Measurements from ENCODE around the gene PUSL1. TPM values are rescaled to one million over a fixed set of nuclear protein-coding genes. Genes with fewer than 3 reads are reported as not detected.

Gene PUSL1
- total and polyA plus RNA-seq, 2 experiments from 2014 or later = 30.9 to 36.2 TPM

GRCh38 chr1:1312450-1313314 is 4.3 kb downstream of the PUSL1 start:
- Histone ChIP-seq H3K27ac (no peak overlapping the region), H3K9ac (no peak overlapping the region), H2AFZ (no peak overlapping the region), H4K20me1 (ENCODE audit: insufficient read depth) (no peaks in the 10 kb centered on the region), H3K27me3 (replicated peaks; ENCODE audit: insufficient read depth) (no peaks in the 10 kb centered on the region), H3K4me1 (ENCODE audit: insufficient read depth) (peaks cover under 1% of the 10 kb centered on the region), H3K36me3 (ENCODE audit: low read depth) (peaks cover 16% of the 10 kb centered on the region; the same call in 1 of the 2 replicates), H3F3A (ENCODE audit: insufficient read depth) (peaks cover 11% of the 10 kb centered on the region), H3K4me2 (ENCODE audit: unreplicated experiment) (no peak overlapping the region), H3K4me3 (no peak overlapping the region), H3K79me2 (ENCODE audit: insufficient read depth) (peaks cover 59% of the 10 kb centered on the region), H3K9me2 (ENCODE audit: insufficient read depth) (no peaks in the 10 kb centered on the region), H3K9me3 (ENCODE audit: low read depth) (no peaks in the 10 kb centered on the region)
- TF ChIP-seq EZH2phosphoT487 (IDR thresholded peaks at IDR 0.05; ENCODE audit: insufficient read depth, low read depth) (no peak), EZH2 (IDR thresholded peaks at IDR 0.05; ENCODE audit: insufficient read depth, poor library complexity, severe bottlenecking) (no peak)
- 92 to 94% methylated on average over 39 to 49 of the region's 49 CpGs for WGBS, 2 experiments (ENCODE audit: low coverage in 1 of 2, low lambda C conversion rate in 2 of 2, missing lambda C conversion rate in 2 of 2)
- DNase-seq = no peak
- in situ Hi-C loops (cut with MboI) = no loop called here

GRCh38 chr1:1313500-1314236 is 5.3 kb downstream of the PUSL1 start:
- H3K9me3 ChIP-seq (ENCODE audit: low read depth) = no peaks in the 10 kb centered on the region
- 91 to 94% methylated on average over 28 to 37 of the region's 37 CpGs for WGBS, 2 experiments (ENCODE audit: low coverage in 1 of 2, low lambda C conversion rate in 2 of 2, missing lambda C conversion rate in 2 of 2)
- in situ Hi-C loops (cut with MboI) = no loop called here
- H3K9me2 ChIP-seq (ENCODE audit: insufficient read depth) = no peaks in the 10 kb centered on the region
- peaks cover 64% of the 10 kb centered on the region for H3K79me2 ChIP-seq (ENCODE audit: insufficient read depth)
- no peak overlapping the region for H2AFZ ChIP-seq
- H4K20me1 ChIP-seq (ENCODE audit: insufficient read depth) = no peaks in the 10 kb centered on the region
- H3K4me3 ChIP-seq = no peak overlapping the region
- H3K27me3 ChIP-seq (replicated peaks; ENCODE audit: insufficient read depth) = no peaks in the 10 kb centered on the region
- no peak for DNase-seq
- no peak overlapping the region for H3K4me2 ChIP-seq (ENCODE audit: unreplicated experiment)
- peaks cover 9% of the 10 kb centered on the region for H3K4me1 ChIP-seq (ENCODE audit: insufficient read depth)
- TF ChIP-seq EZH2phosphoT487 (IDR thresholded peaks at IDR 0.05; ENCODE audit: insufficient read depth, low read depth) = no peak
- TF ChIP-seq EZH2 (IDR thresholded peaks at IDR 0.05; ENCODE audit: insufficient read depth, poor library complexity, severe bottlenecking) = no peak
- H3K36me3 ChIP-seq (ENCODE audit: low read depth) = peaks cover 16% of the 10 kb centered on the region; the same call in 1 of the 2 replicates
- no peak overlapping the region for H3K27ac ChIP-seq
- H3K9ac ChIP-seq = no peak overlapping the region
- H3F3A ChIP-seq (ENCODE audit: insufficient read depth) = peaks cover 20% of the 10 kb centered on the region

- H3K9me3 ChIP-seq (ENCODE audit: low read depth) = no peaks in the 10 kb centered on the region
- no peak for DNase-seq
- no peaks in the 10 kb centered on the region for H3K27me3 ChIP-seq (replicated peaks; ENCODE audit: insufficient read depth)
- H3K9ac ChIP-seq = no peak overlapping the region
- no peaks in the 10 kb centered on the region for H3K9me2 ChIP-seq (ENCODE audit: insufficient read depth)
- H3K4me3 ChIP-seq = no peak overlapping the region
- H4K20me1 ChIP-seq (ENCODE audit: insufficient read depth) = no peaks in the 10 kb centered on the region
- WGBS, 2 experiments (ENCODE audit: low coverage in 1 of 2, low lambda C conversion rate in 2 of 2, missing lambda C conversion rate in 2 of 2) = 93 to 94% methylated on average over 10 to 12 of the region's 15 CpGs
- TF ChIP-seq EZH2phosphoT487 (IDR thresholded peaks at IDR 0.05; ENCODE audit: insufficient read depth, low read depth) = no peak
- TF ChIP-seq EZH2 (IDR thresholded peaks at IDR 0.05; ENCODE audit: insufficient read depth, poor library complexity, severe bottlenecking) = no peak
- peaks cover 66% of the 10 kb centered on the region for H3K79me2 ChIP-seq (ENCODE audit: insufficient read depth)
- no peak overlapping the region for H3K27ac ChIP-seq
- H3K36me3 ChIP-seq (ENCODE audit: low read depth) = peaks cover 16% of the 10 kb centered on the region; the same call in 1 of the 2 replicates
- no peak overlapping the region for H3K4me2 ChIP-seq (ENCODE audit: unreplicated experiment)
- H3F3A ChIP-seq (ENCODE audit: insufficient read depth) = peaks cover 25% of the 10 kb centered on the region
- H2AFZ ChIP-seq = no peak overlapping the region
- peaks cover 12% of the 10 kb centered on the region for H3K4me1 ChIP-seq (ENCODE audit: insufficient read depth)
- in situ Hi-C loops (cut with MboI) = no loop called here
Measured at GRCh38 chr1:1314237-1314586, 5.8 kb downstream of the PUSL1 start.

DNA sequence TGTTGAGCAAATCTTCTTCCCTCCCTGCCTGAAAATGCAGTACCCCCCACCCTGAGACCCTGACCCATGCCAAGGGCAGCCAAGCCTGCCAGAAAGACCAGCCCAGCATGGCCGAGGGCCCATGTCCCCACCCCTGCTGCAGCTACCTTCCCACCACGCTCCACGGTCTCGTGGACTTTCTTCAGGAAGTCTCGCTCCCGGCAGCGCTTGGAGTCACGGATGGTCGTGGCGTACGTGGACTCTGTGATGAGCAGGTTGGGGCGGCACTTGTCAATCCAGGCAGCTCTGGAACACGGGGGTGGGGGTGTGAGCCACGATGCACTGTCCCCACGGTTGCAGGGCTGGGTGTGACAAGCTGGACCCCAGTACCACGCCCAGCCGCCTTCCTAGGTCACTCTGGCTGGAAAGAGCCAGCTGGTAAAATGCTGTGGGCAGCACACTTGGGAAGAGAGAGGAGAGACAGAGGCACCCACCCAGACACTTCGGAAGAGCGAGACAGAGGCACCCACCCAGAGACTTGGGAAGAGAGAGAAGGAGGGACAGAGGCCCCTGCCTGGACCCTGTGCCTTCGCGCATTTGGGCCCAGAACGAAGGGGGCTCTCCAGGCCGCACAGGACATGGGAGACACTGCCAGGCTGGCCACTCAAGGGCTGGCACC is 6.4 kb downstream of the PUSL1 start:
- WGBS, 2 experiments (ENCODE audit: low coverage in 1 of 2, low lambda C conversion rate in 2 of 2, missing lambda C conversion rate in 2 of 2) = 93 to 94% methylated on average over 21 to 23 of the region's 23 CpGs
- peaks cover 20% of the 10 kb centered on the region; the same call in 1 of the 2 replicates for H3K36me3 ChIP-seq (ENCODE audit: low read depth)

More for the DNA sequence above, 6.4 kb downstream of the PUSL1 start:
- H3K4me3 ChIP-seq = no peak overlapping the region
- H3K9ac ChIP-seq = no peak overlapping the region
- H4K20me1 ChIP-seq (ENCODE audit: insufficient read depth) = no peaks in the 10 kb centered on the region
- in situ Hi-C loops (cut with MboI) = no loop called here
- peaks cover 12% of the 10 kb centered on the region for H3K4me1 ChIP-seq (ENCODE audit: insufficient read depth)
- no peak overlapping the region for H2AFZ ChIP-seq
- peaks cover 66% of the 10 kb centered on the region for H3K79me2 ChIP-seq (ENCODE audit: insufficient read depth)
- no peak overlapping the region for H3K27ac ChIP-seq
- no peak overlapping the region for H3K4me2 ChIP-seq (ENCODE audit: unreplicated experiment)
- peaks cover 27% of the 10 kb centered on the region for H3F3A ChIP-seq (ENCODE audit: insufficient read depth)
- H3K27me3 ChIP-seq (replicated peaks; ENCODE audit: insufficient read depth) = no peaks in the 10 kb centered on the region
- no peak for DNase-seq
- H3K9me2 ChIP-seq (ENCODE audit: insufficient read depth) = no peaks in the 10 kb centered on the region
- TF ChIP-seq EZH2 (IDR thresholded peaks at IDR 0.05; ENCODE audit: insufficient read depth, poor library complexity, severe bottlenecking) (no peak), EZH2phosphoT487 (IDR thresholded peaks at IDR 0.05; ENCODE audit: insufficient read depth, low read depth) (no peak)
- no peaks in the 10 kb centered on the region for H3K9me3 ChIP-seq (ENCODE audit: low read depth)
